Measurements from ENCODE around the gene TBATA. TPM values are rescaled to one million over a fixed set of nuclear protein-coding genes. Genes with fewer than 3 reads are reported as not detected.

The TBATA gene
- total and polyA plus RNA-seq, 2 of the 8 experiments (the other 6 are each of a cell fraction or from before 2014, with no cell fraction given): not detected

- TF ChIP-seq, protein P1, sequence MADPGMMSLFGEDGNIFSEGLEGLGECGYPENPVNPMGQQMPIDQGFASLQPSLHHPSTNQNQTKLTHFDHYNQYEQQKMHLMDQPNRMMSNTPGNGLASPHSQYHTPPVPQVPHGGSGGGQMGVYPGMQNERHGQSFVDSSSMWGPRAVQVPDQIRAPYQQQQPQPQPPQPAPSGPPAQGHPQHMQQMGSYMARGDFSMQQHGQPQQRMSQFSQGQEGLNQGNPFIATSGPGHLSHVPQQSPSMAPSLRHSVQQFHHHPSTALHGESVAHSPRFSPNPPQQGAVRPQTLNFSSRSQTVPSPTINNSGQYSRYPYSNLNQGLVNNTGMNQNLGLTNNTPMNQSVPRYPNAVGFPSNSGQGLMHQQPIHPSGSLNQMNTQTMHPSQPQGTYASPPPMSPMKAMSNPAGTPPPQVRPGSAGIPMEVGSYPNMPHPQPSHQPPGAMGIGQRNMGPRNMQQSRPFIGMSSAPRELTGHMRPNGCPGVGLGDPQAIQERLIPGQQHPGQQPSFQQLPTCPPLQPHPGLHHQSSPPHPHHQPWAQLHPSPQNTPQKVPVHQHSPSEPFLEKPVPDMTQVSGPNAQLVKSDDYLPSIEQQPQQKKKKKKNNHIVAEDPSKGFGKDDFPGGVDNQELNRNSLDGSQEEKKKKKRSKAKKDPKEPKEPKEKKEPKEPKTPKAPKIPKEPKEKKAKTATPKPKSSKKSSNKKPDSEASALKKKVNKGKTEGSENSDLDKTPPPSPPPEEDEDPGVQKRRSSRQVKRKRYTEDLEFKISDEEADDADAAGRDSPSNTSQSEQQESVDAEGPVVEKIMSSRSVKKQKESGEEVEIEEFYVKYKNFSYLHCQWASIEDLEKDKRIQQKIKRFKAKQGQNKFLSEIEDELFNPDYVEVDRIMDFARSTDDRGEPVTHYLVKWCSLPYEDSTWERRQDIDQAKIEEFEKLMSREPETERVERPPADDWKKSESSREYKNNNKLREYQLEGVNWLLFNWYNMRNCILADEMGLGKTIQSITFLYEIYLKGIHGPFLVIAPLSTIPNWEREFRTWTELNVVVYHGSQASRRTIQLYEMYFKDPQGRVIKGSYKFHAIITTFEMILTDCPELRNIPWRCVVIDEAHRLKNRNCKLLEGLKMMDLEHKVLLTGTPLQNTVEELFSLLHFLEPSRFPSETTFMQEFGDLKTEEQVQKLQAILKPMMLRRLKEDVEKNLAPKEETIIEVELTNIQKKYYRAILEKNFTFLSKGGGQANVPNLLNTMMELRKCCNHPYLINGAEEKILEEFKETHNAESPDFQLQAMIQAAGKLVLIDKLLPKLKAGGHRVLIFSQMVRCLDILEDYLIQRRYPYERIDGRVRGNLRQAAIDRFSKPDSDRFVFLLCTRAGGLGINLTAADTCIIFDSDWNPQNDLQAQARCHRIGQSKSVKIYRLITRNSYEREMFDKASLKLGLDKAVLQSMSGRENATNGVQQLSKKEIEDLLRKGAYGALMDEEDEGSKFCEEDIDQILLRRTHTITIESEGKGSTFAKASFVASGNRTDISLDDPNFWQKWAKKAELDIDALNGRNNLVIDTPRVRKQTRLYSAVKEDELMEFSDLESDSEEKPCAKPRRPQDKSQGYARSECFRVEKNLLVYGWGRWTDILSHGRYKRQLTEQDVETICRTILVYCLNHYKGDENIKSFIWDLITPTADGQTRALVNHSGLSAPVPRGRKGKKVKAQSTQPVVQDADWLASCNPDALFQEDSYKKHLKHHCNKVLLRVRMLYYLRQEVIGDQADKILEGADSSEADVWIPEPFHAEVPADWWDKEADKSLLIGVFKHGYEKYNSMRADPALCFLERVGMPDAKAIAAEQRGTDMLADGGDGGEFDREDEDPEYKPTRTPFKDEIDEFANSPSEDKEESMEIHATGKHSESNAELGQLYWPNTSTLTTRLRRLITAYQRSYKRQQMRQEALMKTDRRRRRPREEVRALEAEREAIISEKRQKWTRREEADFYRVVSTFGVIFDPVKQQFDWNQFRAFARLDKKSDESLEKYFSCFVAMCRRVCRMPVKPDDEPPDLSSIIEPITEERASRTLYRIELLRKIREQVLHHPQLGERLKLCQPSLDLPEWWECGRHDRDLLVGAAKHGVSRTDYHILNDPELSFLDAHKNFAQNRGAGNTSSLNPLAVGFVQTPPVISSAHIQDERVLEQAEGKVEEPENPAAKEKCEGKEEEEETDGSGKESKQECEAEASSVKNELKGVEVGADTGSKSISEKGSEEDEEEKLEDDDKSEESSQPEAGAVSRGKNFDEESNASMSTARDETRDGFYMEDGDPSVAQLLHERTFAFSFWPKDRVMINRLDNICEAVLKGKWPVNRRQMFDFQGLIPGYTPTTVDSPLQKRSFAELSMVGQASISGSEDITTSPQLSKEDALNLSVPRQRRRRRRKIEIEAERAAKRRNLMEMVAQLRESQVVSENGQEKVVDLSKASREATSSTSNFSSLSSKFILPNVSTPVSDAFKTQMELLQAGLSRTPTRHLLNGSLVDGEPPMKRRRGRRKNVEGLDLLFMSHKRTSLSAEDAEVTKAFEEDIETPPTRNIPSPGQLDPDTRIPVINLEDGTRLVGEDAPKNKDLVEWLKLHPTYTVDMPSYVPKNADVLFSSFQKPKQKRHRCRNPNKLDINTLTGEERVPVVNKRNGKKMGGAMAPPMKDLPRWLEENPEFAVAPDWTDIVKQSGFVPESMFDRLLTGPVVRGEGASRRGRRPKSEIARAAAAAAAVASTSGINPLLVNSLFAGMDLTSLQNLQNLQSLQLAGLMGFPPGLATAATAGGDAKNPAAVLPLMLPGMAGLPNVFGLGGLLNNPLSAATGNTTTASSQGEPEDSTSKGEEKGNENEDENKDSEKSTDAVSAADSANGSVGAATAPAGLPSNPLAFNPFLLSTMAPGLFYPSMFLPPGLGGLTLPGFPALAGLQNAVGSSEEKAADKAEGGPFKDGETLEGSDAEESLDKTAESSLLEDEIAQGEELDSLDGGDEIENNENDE (IDR thresholded peaks at IDR 0.05; ENCODE audit: insufficient replicate concordance, low read length): no peak
- no peak for TF ChIP-seq SP1 (IDR thresholded peaks at IDR 0.05; ENCODE audit: low read depth, low read length)
- TF ChIP-seq MAFK (IDR thresholded peaks at IDR 0.05; ENCODE audit: low read depth, low read length): no peak
- TF ChIP-seq, protein P2, sequence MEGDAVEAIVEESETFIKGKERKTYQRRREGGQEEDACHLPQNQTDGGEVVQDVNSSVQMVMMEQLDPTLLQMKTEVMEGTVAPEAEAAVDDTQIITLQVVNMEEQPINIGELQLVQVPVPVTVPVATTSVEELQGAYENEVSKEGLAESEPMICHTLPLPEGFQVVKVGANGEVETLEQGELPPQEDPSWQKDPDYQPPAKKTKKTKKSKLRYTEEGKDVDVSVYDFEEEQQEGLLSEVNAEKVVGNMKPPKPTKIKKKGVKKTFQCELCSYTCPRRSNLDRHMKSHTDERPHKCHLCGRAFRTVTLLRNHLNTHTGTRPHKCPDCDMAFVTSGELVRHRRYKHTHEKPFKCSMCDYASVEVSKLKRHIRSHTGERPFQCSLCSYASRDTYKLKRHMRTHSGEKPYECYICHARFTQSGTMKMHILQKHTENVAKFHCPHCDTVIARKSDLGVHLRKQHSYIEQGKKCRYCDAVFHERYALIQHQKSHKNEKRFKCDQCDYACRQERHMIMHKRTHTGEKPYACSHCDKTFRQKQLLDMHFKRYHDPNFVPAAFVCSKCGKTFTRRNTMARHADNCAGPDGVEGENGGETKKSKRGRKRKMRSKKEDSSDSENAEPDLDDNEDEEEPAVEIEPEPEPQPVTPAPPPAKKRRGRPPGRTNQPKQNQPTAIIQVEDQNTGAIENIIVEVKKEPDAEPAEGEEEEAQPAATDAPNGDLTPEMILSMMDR (IDR thresholded peaks at IDR 0.05; ENCODE audit: control extremely low read depth in 1 of 3, insufficient read depth in 1 of 3, low read depth in 1 of 3, low read length in 3 of 3): no peak
- no peak for TF ChIP-seq CHD2 (IDR thresholded peaks at IDR 0.05; ENCODE audit: low read length)
These were observed 1.2 kb downstream of the TBATA start (continued) for GRCh38 chr10:70784016-70784415.

Data from H1 (cell line).